ENCODE measurements around the gene ZIM2.

ZIM2 gene

GRCh38 chr19:56838909-56839651 is 1.4 kb downstream of the ZIM2 start:
- DNase-seq: no peak

- DNase-seq: no peak
Measured at GRCh38 chr19:56838024-56838908, 2.3 kb downstream of the ZIM2 start.

GRCh38 chr19:56837492-56838023 is 3.0 kb downstream of the ZIM2 start:
- DNase-seq: no peak

- no peak for DNase-seq
Measured at GRCh38 chr19:56837004-56837403, 3.5 kb downstream of the ZIM2 start.

GRCh38 chr19:56836059-56836458 is 4.5 kb downstream of the ZIM2 start:
- no peak for DNase-seq

GRCh38 chr19:56835401-56835800 is 5.1 kb downstream of the ZIM2 start:
- no peak for DNase-seq

GRCh38 chr19:56834564-56835375 is 5.8 kb downstream of the ZIM2 start:
- DNase-seq: no peak

GRCh38 chr19:56832352-56832928 is 8.1 kb downstream of the ZIM2 start:
- DNase-seq: no peak

- no peak for DNase-seq
Measured at GRCh38 chr19:56831255-56831654, 9.3 kb downstream of the ZIM2 start.

- no peak for DNase-seq
Measured at GRCh38 chr19:56829596-56829995, 10.9 kb downstream of the ZIM2 start.

- DNase-seq: no peak
Measured at GRCh38 chr19:56827708-56828107, 12.8 kb downstream of the ZIM2 start.

GRCh38 chr19:56823956-56824355 is 16.6 kb downstream of the ZIM2 start:
- DNase-seq: no peak

GRCh38 chr19:56823417-56823816 is 17.1 kb downstream of the ZIM2 start:
- DNase-seq: no peak

GRCh38 chr19:56822755-56823154 is 17.8 kb downstream of the ZIM2 start:
- DNase-seq: no peak

- no peak for DNase-seq
Measured at GRCh38 chr19:56821675-56822074, 18.9 kb downstream of the ZIM2 start.

- no peak for DNase-seq
Measured at GRCh38 chr19:56821209-56821608, 19.3 kb downstream of the ZIM2 start.

GRCh38 chr19:56819166-56819565 is 21.4 kb downstream of the ZIM2 start:
- no peak for DNase-seq

GRCh38 chr19:56814656-56815055 is 25.9 kb downstream of the ZIM2 start:
- DNase-seq: no peak

GRCh38 chr19:56813531-56813930 is 27.0 kb downstream of the ZIM2 start:
- no peak for DNase-seq

GRCh38 chr19:56811480-56811879 is 29.0 kb downstream of the ZIM2 start:
- no peak for DNase-seq

GRCh38 chr19:56810260-56810659 is 30.3 kb downstream of the ZIM2 start:
- DNase-seq: no peak

GRCh38 chr19:56808717-56809392 is 31.7 kb downstream of the ZIM2 start:
- DNase-seq: no peak
